Measurements from ENCODE around the gene RPRD1B. TPM values are rescaled to one million over a fixed set of nuclear protein-coding genes. Genes with fewer than 3 reads are reported as not detected.

RPRD1B gene
- total RNA-seq, 1 donor = 36.3 TPM

DNA sequence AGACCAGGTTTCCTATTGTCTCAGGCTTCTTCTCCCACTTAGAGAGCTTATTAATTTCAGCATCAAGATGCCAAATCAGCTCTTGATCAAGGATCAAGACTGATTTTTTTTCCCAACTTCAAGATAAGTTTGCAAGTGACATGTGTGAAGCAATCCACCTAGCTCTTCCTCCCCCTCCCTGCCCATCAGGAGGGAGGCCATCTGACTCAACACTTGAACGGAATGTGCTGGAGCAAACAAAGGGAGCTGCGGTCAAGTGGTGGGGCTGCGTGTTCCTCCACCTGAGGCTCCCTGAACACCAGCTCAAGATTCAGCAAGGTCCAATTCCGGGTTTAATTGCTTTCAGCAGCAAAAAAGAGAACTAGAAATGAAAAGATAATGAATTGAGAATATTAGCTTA is 39.0 kb upstream of the RPRD1B start:
- H3K4me3 ChIP-seq (ENCODE audit: low read depth, low read length) = no peak overlapping the region
- DNase-seq (ENCODE audit: low read depth) = peak; percentile 57
- TF ChIP-seq, protein P1, sequence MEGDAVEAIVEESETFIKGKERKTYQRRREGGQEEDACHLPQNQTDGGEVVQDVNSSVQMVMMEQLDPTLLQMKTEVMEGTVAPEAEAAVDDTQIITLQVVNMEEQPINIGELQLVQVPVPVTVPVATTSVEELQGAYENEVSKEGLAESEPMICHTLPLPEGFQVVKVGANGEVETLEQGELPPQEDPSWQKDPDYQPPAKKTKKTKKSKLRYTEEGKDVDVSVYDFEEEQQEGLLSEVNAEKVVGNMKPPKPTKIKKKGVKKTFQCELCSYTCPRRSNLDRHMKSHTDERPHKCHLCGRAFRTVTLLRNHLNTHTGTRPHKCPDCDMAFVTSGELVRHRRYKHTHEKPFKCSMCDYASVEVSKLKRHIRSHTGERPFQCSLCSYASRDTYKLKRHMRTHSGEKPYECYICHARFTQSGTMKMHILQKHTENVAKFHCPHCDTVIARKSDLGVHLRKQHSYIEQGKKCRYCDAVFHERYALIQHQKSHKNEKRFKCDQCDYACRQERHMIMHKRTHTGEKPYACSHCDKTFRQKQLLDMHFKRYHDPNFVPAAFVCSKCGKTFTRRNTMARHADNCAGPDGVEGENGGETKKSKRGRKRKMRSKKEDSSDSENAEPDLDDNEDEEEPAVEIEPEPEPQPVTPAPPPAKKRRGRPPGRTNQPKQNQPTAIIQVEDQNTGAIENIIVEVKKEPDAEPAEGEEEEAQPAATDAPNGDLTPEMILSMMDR (IDR thresholded peaks at IDR 0.05; ENCODE audit: insufficient read depth, low read depth, low read length) = no peak

DNA sequence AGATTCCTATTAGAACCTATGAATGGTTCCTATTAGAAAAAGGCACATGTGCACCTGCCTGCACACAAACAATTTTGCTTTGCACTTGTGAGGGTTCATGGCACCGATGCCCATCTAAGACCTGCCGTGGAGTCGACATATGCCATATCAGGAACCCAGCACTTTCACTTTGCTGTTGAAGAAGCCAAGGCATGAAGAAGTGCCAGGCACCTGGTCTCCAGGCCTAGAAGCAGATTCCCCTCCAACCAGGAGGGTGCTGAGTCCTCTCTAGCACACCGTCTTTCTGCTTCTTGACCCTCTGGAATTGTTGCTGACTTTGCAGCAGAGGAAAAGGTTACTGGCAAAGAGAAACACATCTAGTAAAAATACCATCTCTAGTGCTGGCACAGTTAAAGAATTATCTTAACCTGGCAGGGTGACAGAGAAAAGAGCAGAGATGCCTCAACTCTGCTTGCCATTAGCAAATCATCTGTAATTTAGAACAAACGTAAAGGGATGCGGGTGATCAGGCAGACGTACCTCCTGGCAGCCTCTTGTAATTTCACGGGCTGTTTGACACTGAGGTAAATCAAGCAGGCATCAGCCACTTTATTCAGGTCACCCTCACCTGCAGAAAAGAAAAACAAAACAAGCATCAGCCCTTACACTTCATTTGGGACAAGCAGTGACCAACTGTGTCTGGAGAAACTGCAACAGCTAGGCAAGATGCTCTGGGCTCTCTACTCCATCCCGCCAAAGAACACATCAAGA is 37.5 kb upstream of the RPRD1B start:
- H3K4me3 ChIP-seq (ENCODE audit: low read depth, low read length) = no peak overlapping the region
- DNase-seq (ENCODE audit: low read depth) = no peak
- TF ChIP-seq, protein P1 (IDR thresholded peaks at IDR 0.05; ENCODE audit: insufficient read depth, low read depth, low read length) = no peak

DNA sequence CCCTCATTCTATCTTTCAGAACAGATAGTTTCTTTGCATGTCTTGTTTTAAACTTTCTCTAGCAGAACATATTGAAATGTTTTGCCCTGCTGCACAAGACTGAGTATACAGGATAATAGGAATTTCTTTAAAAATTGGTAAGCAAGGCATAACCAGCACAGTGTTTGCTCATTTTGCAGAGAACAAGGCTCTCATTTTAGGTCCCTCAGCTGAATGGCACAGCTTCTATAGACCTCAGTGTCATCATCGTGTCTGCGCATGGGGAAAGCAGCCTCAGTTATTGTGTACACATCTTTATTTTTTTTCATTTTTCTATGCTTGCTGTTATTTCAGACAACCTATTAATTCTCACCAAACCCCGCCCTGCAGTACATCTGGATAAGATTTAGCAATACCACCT is 36.0 kb upstream of the RPRD1B start:
- TF ChIP-seq, protein P1 (IDR thresholded peaks at IDR 0.05; ENCODE audit: insufficient read depth, low read depth, low read length) = no peak
- H3K4me3 ChIP-seq (ENCODE audit: low read depth, low read length) = no peak overlapping the region
- no peak for DNase-seq (ENCODE audit: low read depth)

DNA sequence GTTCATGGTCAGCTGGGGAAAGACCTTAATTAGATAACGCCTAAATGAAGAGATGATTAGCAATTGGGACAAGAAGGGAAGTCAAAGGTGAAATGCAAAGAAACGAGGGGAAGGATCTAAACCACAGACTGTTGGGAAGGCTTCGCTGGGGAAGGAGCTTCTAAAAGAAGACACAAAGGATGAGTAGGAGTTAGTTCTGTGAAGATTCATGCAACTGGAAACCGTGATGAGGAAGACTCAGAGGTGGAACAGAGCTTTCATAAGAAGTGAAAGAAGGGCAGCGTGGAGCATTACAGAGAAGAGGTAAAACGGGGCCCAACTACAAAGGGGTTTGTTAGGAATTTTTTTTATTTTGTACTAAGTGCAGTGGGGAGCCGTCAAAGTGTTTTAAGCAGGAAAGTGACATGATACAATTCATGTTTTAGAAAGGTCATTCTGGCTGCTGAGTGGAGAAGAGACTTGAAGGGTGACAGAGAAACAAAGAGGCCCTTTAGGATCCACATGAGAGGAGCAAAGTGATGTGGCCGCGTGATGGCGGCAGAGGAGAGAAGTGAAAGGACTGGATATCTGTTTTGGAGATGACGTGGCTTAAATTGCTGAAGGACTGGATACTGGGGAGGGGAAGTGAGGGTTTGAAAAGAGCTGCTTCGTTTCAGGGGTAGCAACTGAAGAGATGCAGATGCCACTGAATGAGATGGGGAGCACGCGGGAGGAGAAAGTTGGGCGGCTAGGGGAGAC is 33.9 kb upstream of the RPRD1B start:
- no peak overlapping the region for H3K4me3 ChIP-seq (ENCODE audit: low read depth, low read length)
- TF ChIP-seq, protein P1 (IDR thresholded peaks at IDR 0.05; ENCODE audit: insufficient read depth, low read depth, low read length) = no peak
- DNase-seq (ENCODE audit: low read depth) = no peak

DNA sequence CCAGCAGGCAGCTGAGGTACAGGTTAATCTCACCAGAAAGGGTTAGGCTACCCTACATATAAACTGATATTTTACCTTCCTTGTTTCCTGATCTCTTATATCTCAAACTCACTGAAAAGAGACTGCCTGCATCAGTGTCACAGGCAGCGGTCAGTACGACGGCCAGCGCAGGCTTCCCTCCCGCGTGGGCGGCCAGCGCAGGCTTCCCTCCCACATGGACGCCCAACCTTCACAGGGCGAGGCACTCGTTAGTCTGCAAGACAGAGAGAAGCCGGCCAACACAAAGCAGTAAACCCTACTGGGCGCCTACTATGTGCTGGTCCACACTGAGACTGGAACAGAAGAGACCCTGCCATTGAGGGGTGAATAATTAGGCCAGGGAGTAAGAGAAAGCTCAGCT is 33.3 kb upstream of the RPRD1B start:
- no peak for DNase-seq (ENCODE audit: low read depth)
- H3K4me3 ChIP-seq (ENCODE audit: low read depth, low read length) = no peak overlapping the region
- TF ChIP-seq, protein P1 (IDR thresholded peaks at IDR 0.05; ENCODE audit: insufficient read depth, low read depth, low read length) = no peak

DNA sequence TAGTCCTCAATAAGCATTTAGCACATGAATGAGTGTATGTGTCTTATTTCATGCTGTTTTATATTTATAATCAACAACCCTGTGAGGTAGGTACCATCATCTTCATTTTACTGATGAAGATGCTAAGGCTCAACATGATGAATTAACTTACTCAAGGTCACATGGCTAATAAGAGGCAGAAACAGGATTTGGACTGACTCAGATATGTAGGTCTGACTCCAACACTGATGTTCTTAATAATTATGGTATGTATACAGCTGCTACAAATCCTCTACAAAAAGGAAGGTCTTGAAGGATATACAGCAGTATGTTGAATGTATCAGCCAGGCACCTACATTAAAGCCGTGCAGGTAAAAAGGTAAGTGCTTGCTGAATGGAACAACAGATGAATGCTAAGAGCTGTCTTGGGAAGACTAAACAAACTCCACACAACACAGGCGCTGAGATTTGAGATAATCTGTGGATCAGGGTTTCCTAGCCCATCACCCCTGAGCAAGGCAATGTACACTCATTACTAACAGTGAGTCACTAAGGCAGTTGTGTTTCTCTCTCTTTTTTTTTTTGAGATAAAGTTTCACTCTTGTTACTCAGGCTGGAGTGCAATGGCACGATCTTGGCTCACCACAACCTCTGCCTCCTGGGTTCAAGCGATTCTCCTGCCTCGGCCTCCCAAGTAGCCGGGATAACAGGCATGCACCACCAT is 32.2 kb upstream of the RPRD1B start:
- no peak overlapping the region for H3K4me3 ChIP-seq (ENCODE audit: low read depth, low read length)
- peak; percentile 77 for DNase-seq (ENCODE audit: low read depth)
- TF ChIP-seq, protein P1 (IDR thresholded peaks at IDR 0.05; ENCODE audit: insufficient read depth, low read depth, low read length) = no peak
